Left kidney (tissue), 8 donors: ENCODE results near the gene ARHGAP27. TPM values are rescaled to one million over a fixed set of nuclear protein-coding genes. Genes with fewer than 3 reads are reported as not detected.
"Not testable (repeated sequence)": the region's sequence is repeated elsewhere in the genome, so short reads cannot be mapped to it uniquely, and the experiment has no call there.

Experiments
- DNase-seq: peaks from one replicate; pipeline ENCODE4 v3.0.0-alpha.2; 2013
- long read RNA-seq, 8 donors: transcript quantifications; one replicate each; lab custom pipeline, GENCODE V29; 2026
- polyA plus RNA-seq: library from polyadenylated mRNA; unstranded; fragments of 120-200 nt; gene quantifications from one replicate; pipeline ENCODE4 v1.2.1, GENCODE V29; 2013; ENCODE audit not compliant: insufficient read length

Gene ARHGAP27, protein sequence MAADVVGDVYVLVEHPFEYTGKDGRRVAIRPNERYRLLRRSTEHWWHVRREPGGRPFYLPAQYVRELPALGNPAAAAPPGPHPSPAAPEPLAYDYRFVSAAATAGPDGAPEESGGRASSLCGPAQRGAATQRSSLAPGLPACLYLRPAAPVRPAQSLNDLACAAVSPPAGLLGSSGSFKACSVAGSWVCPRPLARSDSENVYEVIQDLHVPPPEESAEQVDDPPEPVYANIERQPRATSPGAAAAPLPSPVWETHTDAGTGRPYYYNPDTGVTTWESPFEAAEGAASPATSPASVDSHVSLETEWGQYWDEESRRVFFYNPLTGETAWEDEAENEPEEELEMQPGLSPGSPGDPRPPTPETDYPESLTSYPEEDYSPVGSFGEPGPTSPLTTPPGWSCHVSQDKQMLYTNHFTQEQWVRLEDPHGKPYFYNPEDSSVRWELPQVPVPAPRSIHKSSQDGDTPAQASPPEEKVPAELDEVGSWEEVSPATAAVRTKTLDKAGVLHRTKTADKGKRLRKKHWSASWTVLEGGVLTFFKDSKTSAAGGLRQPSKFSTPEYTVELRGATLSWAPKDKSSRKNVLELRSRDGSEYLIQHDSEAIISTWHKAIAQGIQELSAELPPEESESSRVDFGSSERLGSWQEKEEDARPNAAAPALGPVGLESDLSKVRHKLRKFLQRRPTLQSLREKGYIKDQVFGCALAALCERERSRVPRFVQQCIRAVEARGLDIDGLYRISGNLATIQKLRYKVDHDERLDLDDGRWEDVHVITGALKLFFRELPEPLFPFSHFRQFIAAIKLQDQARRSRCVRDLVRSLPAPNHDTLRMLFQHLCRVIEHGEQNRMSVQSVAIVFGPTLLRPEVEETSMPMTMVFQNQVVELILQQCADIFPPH
- 16.1 TPM for polyA plus RNA-seq
- long read RNA-seq, donor 1 = 0 reads
- long read RNA-seq, donor 2, partial matches to known transcripts = 0 of 1 reads
- long read RNA-seq, donor 2, other reads (novel, unspliced or antisense) = 0 of 1 reads
- long read RNA-seq, donor 3, partial matches to known transcripts = 0 of 2 reads
- long read RNA-seq, donor 3, other reads (novel, unspliced or antisense) = 0 of 2 reads
- long read RNA-seq, donor 4 = 0 reads
- long read RNA-seq, donor 5, partial matches to known transcripts = 0 of 1 reads
- long read RNA-seq, donor 5, other reads (novel, unspliced or antisense) = 0 of 1 reads
- long read RNA-seq, donor 6, partial matches to known transcripts = 0 of 1 reads
- long read RNA-seq, donor 6, other reads (novel, unspliced or antisense) = 0 of 1 reads
- long read RNA-seq, donor 7, partial matches to known transcripts = 0 of 2 reads
- long read RNA-seq, donor 7, other reads (novel, unspliced or antisense) = 0 of 2 reads
- long read RNA-seq, donor 8 = 0 reads

- no peak for DNase-seq
Measured at GRCh38 chr17:45432405-45433158, at the start of gene ARHGAP27. TSS of gene ARHGAP27 (minus strand) at chr17:45432870. CDS start at chr17:45430279, 2,591 bp downstream.

- not testable (repeated sequence) for DNase-seq
Measured at GRCh38 chr17:45482317-45482716, 49.6 kb upstream of the ARHGAP27 start.

DNA sequence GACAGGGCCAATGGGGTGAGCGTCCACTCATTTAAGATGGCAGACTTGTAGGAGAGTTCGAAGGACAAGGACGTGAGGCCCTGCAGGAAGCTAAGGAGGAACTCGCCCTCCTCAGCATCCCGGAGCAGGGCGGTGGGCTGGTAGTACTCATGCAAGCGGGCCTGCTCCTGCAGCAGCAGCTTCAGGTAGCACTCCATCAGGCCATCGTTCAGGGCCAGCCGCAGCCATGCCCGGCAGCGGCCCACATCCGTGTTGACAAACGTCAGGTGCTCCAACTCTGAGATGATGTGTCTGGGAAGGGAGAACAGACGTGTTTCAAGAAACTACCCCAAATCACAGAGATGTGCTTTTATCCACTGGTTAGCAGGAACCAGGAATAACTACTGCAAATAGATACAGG is 42.8 kb upstream of the ARHGAP27 start:
- DNase-seq = not testable (repeated sequence)

DNA sequence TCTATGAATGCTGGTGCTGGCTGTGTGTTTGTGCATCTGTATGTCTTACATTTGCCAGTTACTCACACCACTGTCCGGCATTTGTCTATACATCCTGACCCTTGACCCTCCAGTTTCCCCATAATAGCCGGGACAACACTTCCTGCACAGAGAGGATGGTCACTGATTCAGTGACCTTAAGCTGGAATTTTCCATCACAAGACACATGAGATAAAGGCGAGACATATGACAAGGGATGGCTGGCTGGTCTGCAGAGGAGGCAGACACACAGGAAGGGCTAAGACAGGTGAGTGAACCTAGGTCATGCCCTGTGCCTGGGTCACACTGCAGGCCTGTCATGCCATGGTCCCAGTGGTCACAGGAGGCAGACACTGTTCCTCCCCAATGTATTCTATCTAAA is 39.6 kb upstream of the ARHGAP27 start:
- DNase-seq = not testable (repeated sequence)

DNA sequence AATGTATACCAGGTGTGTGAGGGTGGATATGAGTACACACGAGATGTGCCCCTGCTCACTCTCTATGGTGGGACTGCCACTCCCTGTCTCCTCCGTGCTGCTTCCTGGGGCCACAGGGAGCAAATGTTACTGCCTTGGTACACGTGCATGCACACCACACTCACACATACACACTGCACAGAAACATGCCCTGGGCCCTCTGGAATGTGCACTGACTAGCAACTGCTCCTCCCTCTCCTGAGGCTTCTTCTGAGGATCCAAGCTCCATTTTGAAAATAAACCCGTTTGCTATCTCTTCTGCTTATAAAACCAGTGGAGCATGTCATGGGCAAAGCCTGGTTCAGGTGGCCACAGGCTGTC is 36.5 kb upstream of the ARHGAP27 start:
- DNase-seq = not testable (repeated sequence)

GRCh38 chr17:45468293-45469203 is 35.9 kb upstream of the ARHGAP27 start:
- DNase-seq = not testable (repeated sequence)

DNA sequence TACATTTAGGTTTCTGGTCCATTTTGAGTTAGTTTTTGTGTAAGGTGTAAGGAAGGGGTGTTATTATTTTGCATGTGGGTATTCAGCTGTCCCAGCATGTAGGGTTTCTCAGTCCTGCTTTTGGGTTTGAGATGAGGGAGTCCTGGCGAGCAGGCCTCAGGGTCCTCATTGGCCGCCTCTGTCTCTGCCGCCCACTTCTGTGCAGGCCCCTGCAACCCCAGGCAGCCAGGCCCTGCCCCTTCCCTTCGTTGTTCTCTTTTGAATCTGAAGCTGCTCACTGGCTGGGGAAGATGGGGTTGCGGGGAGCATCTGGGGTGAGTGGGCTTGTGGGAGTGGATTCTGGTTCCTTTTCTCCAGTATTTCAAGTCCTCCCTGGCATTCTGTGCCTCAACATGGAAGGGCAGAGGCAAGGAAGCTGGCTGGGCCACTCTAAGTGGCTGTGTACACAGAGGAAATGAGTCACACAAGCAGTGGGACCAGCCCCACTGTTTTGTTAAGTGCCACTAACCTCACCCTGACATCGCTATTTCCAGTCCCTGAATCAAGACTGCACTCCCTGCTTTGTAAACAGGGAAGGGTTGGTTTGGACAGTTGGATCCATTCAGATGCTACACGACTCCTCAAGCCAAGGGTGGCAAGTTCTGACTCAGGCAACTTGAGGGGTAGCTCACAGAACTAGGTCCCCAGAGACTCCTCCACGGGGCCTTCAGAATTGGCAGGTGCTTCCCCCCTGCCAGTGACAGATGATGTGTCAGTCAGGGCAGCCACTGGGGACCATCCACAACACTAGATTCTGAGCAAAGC is 29.1 kb upstream of the ARHGAP27 start:
- DNase-seq = not testable (repeated sequence)

DNA sequence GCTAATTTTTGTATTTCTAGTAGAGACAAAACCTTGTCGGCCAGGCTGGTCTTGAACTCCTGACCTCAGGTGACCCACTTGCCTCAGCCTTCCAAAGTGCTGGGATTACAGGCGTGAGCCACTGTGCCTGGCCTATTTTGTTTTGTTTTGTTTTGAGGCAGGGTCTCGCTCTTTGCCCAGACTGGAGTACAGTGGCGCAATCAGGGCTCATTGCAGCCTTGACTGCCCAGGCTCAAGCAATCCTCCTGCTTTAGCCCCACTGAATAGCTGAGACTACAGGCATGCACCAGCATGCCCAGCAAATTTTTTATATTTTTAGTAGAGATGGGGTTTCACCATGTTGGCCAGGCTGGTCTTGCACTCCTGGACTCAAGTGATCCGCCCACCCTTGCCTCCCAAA is 27.8 kb upstream of the ARHGAP27 start:
- DNase-seq = not testable (repeated sequence)

- DNase-seq = not testable (repeated sequence)
Measured at GRCh38 chr17:45454341-45454740, 21.7 kb upstream of the ARHGAP27 start.

DNA sequence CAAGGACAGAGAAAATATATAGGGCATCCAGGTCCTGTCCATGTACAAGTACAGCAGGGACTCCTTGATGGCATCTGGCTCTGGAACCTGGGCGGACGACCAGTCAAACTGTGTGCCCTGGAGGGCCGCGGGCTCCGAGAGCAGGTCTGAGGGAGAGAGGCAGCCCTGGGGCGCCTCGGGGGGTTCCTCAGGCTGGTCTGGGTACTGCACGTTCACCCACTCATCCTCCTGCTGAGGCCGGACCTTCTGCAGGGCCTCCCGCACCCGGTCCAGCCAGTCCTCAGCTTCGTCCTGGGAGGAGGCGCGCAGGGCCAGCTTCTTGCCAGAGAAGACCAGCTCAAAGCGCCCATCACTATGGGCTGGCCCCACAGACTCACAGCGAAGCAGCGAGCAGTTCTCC is 21.1 kb upstream of the ARHGAP27 start:
- DNase-seq = not testable (repeated sequence)

DNA sequence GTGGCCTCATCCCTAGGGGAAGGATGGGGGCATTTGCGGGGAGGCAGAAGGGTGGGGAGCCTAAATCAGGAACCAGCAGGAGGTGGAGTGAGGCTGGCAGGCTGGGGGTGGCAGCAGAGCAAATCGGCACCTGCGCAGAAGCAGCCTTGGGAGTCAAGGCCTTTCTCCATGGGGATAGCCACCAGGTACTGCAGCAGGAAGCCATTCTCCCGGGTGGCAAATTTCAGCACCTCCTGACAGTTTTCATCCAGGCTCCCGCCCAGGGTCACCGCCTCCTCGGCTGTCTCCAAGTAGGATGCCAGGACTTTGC is 20.5 kb upstream of the ARHGAP27 start:
- DNase-seq = not testable (repeated sequence)

DNA sequence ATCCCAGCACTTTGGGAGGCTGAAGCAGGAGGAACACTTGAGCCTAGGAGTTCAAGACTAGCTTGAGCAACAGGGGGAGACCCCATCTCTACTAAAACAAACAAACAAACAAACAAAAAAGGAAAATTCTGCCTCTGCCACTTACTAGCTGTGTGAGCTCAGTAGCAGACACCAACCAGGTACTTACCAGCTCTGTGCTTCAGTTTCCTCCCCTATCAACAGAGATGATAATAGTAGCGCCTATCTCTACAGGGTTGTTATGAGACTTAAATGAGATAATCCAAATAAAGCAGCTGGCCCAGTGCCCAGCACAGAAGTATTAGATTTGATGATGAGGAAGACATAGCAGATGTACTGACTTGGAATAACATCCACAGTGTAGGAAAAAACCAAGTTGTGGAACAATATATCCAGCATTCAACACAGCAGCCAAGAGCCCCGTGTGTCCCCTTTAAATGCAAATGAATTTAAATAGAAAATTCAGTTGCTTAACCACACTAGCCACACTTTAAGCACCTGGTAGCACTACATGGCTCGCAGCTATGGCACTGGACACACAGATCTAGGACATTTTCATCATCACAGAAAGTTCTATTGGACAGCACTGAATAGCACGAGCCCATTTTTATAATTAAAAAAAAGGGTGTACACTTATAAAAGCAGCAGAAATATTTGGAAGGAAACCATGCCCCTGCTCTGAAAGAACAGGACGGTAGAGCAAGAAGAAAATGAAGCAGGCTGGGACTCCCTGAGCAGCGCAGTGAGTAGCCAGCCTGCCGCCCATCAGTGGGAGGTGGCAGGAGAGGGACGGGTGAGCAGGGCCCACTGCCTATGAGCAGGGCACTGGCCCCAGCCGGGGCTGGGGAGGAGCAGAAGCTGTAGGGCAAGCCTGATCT is 19.9 kb upstream of the ARHGAP27 start:
- not testable (repeated sequence) for DNase-seq

DNA sequence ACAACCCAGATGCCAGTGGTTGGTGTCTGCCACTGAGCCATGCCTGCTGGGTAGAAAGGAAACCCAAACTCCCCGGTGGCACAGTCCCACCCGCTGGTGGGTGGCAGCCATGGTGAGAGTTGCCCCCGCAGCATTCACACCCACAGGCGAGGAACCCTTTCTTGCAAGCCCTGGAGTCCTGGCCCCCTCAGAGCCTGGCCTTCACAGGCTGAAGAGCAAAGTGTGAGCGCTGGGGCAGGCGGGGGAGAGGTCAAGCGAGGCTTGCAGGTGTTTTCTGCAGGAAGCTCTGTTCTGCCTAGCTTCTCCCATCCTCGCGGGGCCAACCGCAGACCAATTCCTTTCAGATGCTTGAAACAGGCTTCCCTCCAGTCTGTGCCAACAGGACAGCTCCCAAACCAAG is 19.0 kb upstream of the ARHGAP27 start:
- not testable (repeated sequence) for DNase-seq

DNA sequence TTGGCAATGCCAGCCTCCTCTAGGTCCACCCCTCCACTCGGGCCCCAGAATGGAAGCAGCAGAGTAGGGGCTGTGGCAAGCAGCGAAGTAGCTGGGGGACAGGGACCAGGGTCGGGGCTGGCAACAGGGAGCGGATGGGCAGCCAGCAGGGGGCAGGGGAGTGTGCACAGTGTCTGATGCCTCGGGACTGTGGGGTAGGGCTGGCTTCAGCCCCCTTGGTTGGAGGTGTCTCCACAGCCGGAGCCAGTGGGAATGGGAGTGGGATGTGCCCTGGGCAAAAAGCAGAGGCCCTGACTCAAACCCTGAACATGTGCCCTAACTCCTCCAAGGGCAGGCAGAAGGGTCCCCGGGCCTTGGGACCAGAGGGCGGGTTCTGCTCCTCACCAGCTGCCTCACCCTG is 18.5 kb upstream of the ARHGAP27 start:
- no peak for DNase-seq

DNA sequence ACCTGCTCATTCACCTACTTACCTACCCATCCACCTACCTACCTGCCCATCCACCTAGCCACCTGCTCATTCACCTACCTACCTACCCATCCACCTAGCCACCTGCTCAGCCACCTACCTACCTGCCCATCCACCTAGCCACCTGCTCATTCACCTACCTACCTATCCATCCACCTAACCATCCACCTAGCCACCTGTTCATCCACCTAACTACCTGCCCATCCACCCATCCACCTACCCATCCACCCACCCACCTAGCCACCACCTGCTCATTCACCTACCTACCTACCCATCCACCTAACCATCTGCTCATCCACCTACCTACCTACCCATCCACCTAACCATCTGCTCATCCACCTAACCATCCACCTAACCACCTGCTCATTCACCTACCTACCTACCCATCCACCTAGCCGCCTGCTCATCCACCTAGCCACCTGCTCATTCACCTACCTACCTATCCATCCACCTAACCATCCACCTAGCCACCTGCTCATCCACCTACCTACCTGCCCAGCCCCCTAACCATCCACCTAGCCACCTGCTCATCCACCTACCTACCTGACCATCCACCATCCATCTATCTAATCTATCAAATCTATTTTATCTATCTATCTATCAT is 17.1 kb upstream of the ARHGAP27 start:
- DNase-seq = not testable (repeated sequence)

DNA sequence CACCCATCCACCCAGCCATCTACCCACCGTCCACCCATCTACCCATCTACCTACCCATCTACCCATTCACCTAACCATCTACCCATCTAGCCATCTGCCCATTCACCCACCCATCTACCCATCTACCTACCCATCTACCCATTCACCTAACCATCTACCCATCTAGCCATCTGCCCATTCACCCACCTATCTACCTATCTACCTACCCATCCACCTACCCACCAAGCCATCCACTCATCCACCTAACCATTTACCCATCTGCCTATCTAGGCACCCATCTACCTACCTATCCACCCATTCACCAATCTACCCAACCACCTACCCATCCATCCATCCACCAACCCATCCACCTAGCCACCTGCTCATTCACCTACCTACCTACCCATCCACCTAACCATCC is 16.6 kb upstream of the ARHGAP27 start:
- DNase-seq = not testable (repeated sequence)

GRCh38 chr17:45448483-45448882 is 15.8 kb upstream of the ARHGAP27 start:
- DNase-seq = not testable (repeated sequence)

GRCh38 chr17:45448066-45448465 is 15.4 kb upstream of the ARHGAP27 start:
- DNase-seq = not testable (repeated sequence)
